HG02798 (cell line): ENCODE results near the gene EPN2.

Source experiments
- ATAC-seq: cut with Tn5 transposase; IDR thresholded peaks from one replicate; pipeline ENCODE4 v1.9.1; 2021; ENCODE audit warnings: mild to moderate bottlenecking; ENCODE audit not compliant: unreplicated experiment, poor library complexity

EPN2 gene

GRCh38 chr17:19238167-19238505 lies 970 bp downstream of the EPN2 start:
- no peak for ATAC-seq

- ATAC-seq = no peak
Observed at GRCh38 chr17:19239544-19239943, 2.4 kb downstream of the EPN2 start.

- no peak for ATAC-seq
Observed at GRCh38 chr17:19242323-19242722, 5.2 kb downstream of the EPN2 start.

GRCh38 chr17:19242926-19243325 lies 5.8 kb downstream of the EPN2 start:
- ATAC-seq = no peak

DNA sequence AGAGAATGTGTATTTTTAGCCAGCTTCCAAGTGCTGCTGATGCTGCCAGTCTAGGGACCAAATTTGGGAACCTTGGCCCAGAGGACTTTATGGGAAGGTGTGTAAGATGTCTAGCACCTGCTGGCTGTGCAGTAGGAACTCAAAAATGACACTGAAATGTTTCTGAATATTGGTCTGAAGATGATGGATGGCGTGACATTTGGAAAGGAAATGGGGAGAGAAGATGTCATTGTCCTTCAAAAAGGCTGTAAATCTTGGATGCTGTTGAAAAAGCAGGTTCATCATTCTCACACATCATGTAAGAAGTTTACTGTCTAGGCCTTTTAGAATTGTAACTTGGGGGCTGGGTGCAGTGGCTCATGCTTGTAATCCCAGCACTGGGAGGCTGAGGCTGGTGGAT lies 6.7 kb downstream of the EPN2 start:
- ATAC-seq = no peak

DNA sequence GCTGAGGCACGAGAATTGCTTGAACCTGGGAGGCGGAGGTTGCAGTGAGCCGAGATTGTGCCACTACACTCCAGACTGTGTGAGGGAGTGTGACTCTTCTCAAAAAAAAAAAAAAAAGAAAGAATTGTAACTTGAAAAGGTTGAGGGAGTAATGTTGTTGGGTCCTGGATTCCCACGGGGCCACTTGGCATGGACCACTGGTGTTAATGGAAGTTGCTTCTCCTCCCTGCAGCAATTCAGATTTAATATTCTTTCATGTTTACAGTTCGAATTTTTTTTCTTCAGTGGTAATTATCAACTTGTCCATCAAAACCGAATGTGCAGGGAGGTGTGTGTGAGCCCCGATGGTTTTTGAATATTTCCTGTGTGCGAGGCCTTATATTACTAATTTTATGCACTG lies 7.2 kb downstream of the EPN2 start:
- no peak for ATAC-seq

- ATAC-seq = no peak
Observed at GRCh38 chr17:19244781-19245180, 7.6 kb downstream of the EPN2 start.

DNA sequence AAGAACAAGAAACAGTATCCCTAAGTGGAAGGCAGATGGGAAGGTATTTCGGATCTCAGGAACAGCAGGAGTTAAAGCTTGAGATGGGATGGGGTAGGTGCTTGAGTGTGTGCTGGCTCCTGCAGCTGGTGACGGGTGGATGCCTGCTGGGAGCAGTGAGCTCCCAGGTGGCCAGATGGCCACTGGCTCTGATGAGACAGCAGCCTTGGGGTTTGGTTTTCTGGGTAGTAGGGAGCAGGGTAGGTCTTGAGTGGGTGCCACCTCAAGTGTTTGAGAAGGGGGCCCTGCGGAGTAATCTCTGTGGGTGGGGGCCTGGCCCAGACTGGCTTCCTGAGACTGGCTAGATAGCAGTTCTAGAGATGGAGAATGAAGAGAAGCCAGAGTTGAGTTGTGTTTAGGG lies 10.3 kb downstream of the EPN2 start:
- no peak for ATAC-seq

- ATAC-seq = no peak
Observed at GRCh38 chr17:19248151-19248927, 11.2 kb downstream of the EPN2 start.

DNA sequence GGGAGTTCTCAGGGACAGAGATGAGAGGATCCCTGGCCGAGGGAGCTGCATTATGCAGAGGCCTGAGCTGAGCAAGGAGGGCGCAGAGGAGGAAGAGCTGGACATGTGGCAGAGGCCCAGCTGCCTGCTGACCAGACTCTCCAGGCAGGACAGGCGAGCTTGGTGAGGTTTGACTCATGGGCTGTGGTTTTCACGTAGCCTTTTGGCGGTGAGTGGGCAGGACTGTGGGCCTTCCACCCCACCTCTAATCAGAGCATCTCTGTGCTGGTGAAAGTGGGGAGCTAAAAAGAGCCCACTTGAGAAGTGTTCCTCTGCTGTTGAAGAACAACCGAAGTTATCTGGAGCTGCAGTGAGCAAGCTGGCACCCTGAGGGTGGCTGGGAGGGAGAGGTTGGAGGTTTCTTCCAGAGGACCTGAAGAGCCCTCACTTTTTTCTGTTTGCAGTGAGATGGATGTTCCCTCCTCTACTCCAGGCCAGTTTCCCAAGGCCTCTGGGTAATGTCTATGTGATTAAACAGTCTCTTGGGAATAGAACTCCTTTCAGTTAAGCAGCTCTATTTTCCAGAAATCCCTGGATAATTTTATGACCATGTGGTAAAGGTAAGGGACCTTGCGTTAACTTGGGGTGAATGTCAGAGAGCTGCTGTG lies 11.9 kb downstream of the EPN2 start:
- ATAC-seq = no peak

DNA sequence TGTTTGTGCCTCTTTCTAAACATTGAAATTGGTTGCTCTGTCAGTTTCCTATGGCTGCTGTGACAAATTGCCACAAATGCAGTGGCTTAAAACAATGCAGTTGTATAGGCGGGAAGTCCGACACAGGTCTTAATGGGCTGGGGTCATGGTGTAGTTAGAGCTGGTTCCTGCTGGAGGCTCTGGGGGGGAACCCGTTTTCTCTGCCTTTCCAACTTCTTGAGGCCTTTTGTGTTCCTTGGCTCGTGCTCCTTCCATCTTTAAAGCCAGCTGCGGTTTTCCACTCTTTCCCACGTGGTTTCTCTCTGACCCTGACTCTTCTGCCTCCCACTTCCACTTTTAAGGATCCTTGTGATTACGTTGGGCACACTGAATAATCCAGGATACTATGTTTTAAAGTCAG lies 12.5 kb downstream of the EPN2 start:
- no peak for ATAC-seq

GRCh38 chr17:19250421-19251173 lies 13.4 kb downstream of the EPN2 start:
- no peak for ATAC-seq

GRCh38 chr17:19253112-19253511 lies 15.9 kb downstream of the EPN2 start:
- ATAC-seq = no peak

- ATAC-seq = no peak
Observed at GRCh38 chr17:19254651-19255050, 17.5 kb downstream of the EPN2 start.

- ATAC-seq = no peak
Observed at GRCh38 chr17:19255279-19255678, 18.1 kb downstream of the EPN2 start.

DNA sequence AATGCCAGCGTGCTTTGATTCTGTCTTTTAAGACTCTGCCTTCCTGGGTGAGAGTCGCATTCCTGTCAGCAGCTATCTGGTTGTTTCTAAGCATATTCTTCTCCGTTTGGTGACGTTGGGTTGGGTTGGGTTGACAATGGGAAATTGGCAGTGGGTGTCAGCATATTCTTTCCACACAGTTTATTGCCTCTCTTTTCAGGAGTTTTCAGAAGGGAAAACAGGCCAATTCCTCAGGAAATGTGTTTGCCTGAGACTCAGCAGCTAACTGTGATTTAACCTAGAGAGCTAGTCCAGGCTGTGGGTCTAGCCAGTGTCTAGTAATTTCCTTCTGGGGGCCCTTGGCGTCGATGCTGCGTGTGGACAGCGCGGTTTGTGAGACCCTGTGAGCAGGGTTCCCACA lies 21.2 kb downstream of the EPN2 start:
- ATAC-seq = no peak

DNA sequence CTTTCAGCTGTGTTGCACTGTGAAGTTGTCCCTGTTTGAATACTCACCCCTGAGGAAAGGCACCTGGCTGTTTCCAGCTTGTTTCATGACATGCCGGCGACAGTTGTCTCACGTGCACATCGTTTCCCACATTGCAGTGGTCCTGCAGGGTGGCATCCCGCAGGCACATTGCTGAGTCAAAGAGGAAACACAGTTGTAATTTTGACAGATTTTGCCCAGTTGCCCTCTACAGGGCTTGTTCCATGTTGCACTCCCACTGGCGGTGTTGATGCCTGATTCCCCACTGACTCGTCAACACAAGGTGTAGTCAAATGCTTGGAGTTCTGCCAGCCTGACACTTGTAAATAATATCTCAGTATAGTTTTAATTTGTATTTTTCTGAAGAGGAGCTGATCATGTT lies 23.8 kb downstream of the EPN2 start:
- ATAC-seq = no peak

DNA sequence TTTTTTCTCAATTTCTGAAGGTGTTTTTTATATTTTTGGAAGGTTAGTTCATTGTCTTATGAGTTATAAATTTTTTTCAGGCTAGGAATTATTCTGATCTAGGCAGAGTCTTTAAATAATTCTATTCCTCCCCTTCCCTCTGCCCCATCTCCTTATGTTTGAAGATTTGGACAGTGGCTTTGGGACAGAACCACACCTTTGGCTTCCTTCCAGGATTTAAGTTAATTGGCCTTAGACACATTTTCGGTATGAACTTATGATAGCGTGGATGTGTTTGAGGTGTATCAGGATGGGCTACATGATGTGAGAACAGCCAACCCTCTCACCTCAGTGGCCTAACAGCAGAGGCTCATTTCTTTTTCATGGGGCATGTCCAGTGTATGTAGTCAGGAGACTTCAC lies 24.3 kb downstream of the EPN2 start:
- no peak for ATAC-seq

- ATAC-seq = no peak
Observed at GRCh38 chr17:19262650-19263631, 25.8 kb downstream of the EPN2 start.

- no peak for ATAC-seq
Observed at GRCh38 chr17:19263641-19264051, 26.5 kb downstream of the EPN2 start.
